CD4-positive, alpha-beta T cell (primary cell): ENCODE results near the gene FCGR2B. TPM values are rescaled to one million over a fixed set of nuclear protein-coding genes. Genes with fewer than 3 reads are reported as not detected.
"Not testable (repeated sequence)": the region's sequence is repeated elsewhere in the genome, so short reads cannot be mapped to it uniquely, and the experiment has no call there.

ENCODE experiments used
- ATAC-seq: fragments of 200-7000 bp; cut with Tn5 transposase; one replicate; pipeline ENCODE4 v1.10.0; 2022; ENCODE audit warnings: mild to moderate bottlenecking; ENCODE audit not compliant: poor library complexity
- CTCF ChIA-PET: fragments of 350-600 bp; sonication (Branson Sonifier 250); formaldehyde crosslinking; loops from one replicate; lab custom pipeline; 2021; ENCODE audit warnings: antibody characterized with exemption, inconsistent platforms; lab: Charles Lee
- POLR2A ChIA-PET: fragments of 350-600 bp; sonication (Branson Sonifier 250); formaldehyde crosslinking; loops from one replicate; lab custom pipeline; 2021; ENCODE audit warnings: antibody characterized with exemption, inconsistent platforms; lab: Charles Lee
- DNase-seq, 14 experiments: peaks; one replicate each; pipeline ENCODE4 v3.0.0-alpha.2; 2013 to 2020; ENCODE audit warnings: mixed read lengths in 2 of 14
- H3K27ac ChIP-seq, 2 donors: one replicate each; pipeline versions ENCODE4 v1.5.1 to v1.7.0; 2013; ENCODE audit warnings: low read length in 2 of 2, low read depth in 1 of 2, mild to moderate bottlenecking in 1 of 2
- H3K27me3 ChIP-seq, 2 experiments: 1 replicate in 1 of 2; 2 replicates in 1 of 2; pipeline versions ENCODE4 v1.6.1 to v1.7.0; 2013; ENCODE audit warnings: low read length in 2 of 2, control low read depth in 1 of 2, mild to moderate bottlenecking in 1 of 2, moderate library complexity in 1 of 2; ENCODE audit not compliant: insufficient read depth in 2 of 2, control insufficient read depth in 1 of 2
- H3K36me3 ChIP-seq: one replicate; pipeline ENCODE4 v1.6.1; 2013; ENCODE audit warnings: low read length, control low read depth; ENCODE audit not compliant: insufficient read depth
- H3K4me1 ChIP-seq: one replicate; pipeline ENCODE4 v1.6.1; 2013; ENCODE audit warnings: low read length, control low read depth; ENCODE audit not compliant: insufficient read depth
- H3K4me3 ChIP-seq: one replicate; pipeline ENCODE4 v1.5.1; 2013; ENCODE audit warnings: mild to moderate bottlenecking, low read length, moderate library complexity
- H3K9me3 ChIP-seq, 2 experiments: 1 replicate in 1 of 2; 2 replicates in 1 of 2; pipeline versions ENCODE4 v1.6.1 to v1.7.0; 2013; ENCODE audit warnings: low read length in 2 of 2, mild to moderate bottlenecking in 2 of 2, control low read depth in 1 of 2, moderate library complexity in 1 of 2; ENCODE audit not compliant: control insufficient read depth in 1 of 2, insufficient read depth in 1 of 2
- H3K27ac Mint-ChIP-seq: one replicate; pipeline ENCODE4 v1.8.0; 2020; ENCODE audit warnings: mixed read lengths
- H3K27me3 Mint-ChIP-seq: one replicate; pipeline ENCODE4 v1.8.0; 2021; ENCODE audit warnings: mixed read lengths
- H3K36me3 Mint-ChIP-seq: one replicate; pipeline ENCODE4 v1.8.0; 2021; ENCODE audit warnings: low read depth, mixed read lengths
- H3K4me1 Mint-ChIP-seq: one replicate; pipeline ENCODE4 v1.8.0; 2021; ENCODE audit warnings: low read depth, mixed read lengths
- H3K4me3 Mint-ChIP-seq: one replicate; pipeline ENCODE4 v1.8.0; 2020; ENCODE audit warnings: mild to moderate bottlenecking, mixed read lengths
- H3K9me3 Mint-ChIP-seq: one replicate; pipeline ENCODE4 v1.8.0; 2020; ENCODE audit warnings: mixed read lengths
- intact Hi-C, 2 experiments: fragments of 100-400 bp; cut with DNase I in 1 of 2; cut with micrococcal nuclease in 1 of 2; formaldehyde crosslinking; loops; one replicate each; pipeline versions ENCODE4 v1.15.1 to v1.9.0; 2023 to 2025; cut with DNase I, micrococcal nuclease
- total RNA-seq, 174 experiments: library from RNA in 2 of 174; stranded (reverse) in 2 of 174; gene quantifications; one replicate each; pipeline ENCODE4 v1.2.3 and lab custom pipeline; 2021 to 2026
- TF ChIP-seq, protein P1 (sequence below): fragments of 200-600 bp; IDR thresholded peaks from one replicate; pipeline ENCODE4 v1.8.0; 2022; ENCODE audit warnings: antibody characterized with exemption, mild to moderate bottlenecking

The FCGR2B gene
- total RNA-seq, 2 experiments from 2014 or later, result 0.36 TPM; not detected in 1

DNA sequence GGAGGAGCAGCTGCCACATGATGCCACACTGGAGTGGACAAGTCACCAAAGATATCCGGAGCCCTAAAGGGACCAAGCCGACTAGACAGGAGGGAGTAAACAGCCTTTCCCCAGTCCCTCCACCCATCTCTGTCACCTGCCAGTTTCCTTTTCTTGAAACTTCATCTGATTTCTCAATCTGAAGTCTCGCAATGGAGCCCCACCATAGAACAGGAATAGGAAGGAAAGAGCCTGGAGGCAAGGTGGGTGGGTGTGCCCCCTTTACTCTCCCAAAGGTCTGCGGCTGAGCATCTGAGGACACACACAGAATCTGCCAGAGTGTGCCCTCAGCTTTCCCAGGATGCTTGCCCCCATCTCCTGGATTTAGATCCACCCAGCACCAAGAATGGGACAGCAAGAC, 31.9 kb upstream of the FCGR2B start, which contains the start of gene FCGR3B:
Gene FCGR3B, minus strand, starts transcription at position 101 of the 400 bp plus-strand sequence. Its CDS starts 82 bp downstream, at position 19.
- no peak within 1 kb of the TSS for H3K27ac ChIP-seq
- Mint-ChIP-seq H3K36me3 (no peaks in the 10 kb centered on the region), H3K4me3 (no peak within 1 kb of the TSS), H3K27ac (no peak within 1 kb of the TSS), H3K27me3 (no peaks in the 10 kb centered on the region), H3K4me1 (peaks cover 6% of the 10 kb centered on the region), H3K9me3 (no peaks in the 10 kb centered on the region)
- no peak within 1 kb of the TSS for H3K4me3 ChIP-seq
- H3K9me3 ChIP-seq, result no peaks in the 10 kb centered on the region
- H3K4me1 ChIP-seq, result peaks cover 6% of the 10 kb centered on the region
- no peaks in the 10 kb centered on the region for H3K36me3 ChIP-seq
- H3K27me3 ChIP-seq, result no peaks in the 10 kb centered on the region
- no peak for ATAC-seq
- intact Hi-C loops, result no loop called here
- DNase-seq, result no peak
- ChIA-PET CTCF (no interaction called here), POLR2A (no interaction called here)
- TF ChIP-seq, protein P1, sequence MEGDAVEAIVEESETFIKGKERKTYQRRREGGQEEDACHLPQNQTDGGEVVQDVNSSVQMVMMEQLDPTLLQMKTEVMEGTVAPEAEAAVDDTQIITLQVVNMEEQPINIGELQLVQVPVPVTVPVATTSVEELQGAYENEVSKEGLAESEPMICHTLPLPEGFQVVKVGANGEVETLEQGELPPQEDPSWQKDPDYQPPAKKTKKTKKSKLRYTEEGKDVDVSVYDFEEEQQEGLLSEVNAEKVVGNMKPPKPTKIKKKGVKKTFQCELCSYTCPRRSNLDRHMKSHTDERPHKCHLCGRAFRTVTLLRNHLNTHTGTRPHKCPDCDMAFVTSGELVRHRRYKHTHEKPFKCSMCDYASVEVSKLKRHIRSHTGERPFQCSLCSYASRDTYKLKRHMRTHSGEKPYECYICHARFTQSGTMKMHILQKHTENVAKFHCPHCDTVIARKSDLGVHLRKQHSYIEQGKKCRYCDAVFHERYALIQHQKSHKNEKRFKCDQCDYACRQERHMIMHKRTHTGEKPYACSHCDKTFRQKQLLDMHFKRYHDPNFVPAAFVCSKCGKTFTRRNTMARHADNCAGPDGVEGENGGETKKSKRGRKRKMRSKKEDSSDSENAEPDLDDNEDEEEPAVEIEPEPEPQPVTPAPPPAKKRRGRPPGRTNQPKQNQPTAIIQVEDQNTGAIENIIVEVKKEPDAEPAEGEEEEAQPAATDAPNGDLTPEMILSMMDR, result no peak

- H3K27ac Mint-ChIP-seq, H3K27ac ChIP-seq, POLR2A ChIA-PET, H3K9me3 ChIP-seq, H3K27me3 ChIP-seq, H3K27me3 Mint-ChIP-seq, DNase-seq, H3K36me3 Mint-ChIP-seq, H3K4me3 Mint-ChIP-seq, H3K4me3 ChIP-seq, H3K4me1 Mint-ChIP-seq, intact Hi-C loops, ATAC-seq, H3K4me1 ChIP-seq, H3K36me3 ChIP-seq, H3K9me3 Mint-ChIP-seq, CTCF ChIA-PET: not testable (repeated sequence)
Observed at GRCh38 chr1:161634993-161635392, 27.9 kb upstream of the FCGR2B start.

- POLR2A ChIA-PET, H3K9me3 ChIP-seq, CTCF ChIA-PET, DNase-seq, H3K36me3 Mint-ChIP-seq, H3K4me1 ChIP-seq, H3K4me3 ChIP-seq, H3K27me3 Mint-ChIP-seq, ATAC-seq, H3K4me3 Mint-ChIP-seq, H3K36me3 ChIP-seq, intact Hi-C loops, H3K27ac ChIP-seq, H3K27me3 ChIP-seq, H3K27ac Mint-ChIP-seq, H3K4me1 Mint-ChIP-seq, H3K9me3 Mint-ChIP-seq: not testable (repeated sequence)
Observed at GRCh38 chr1:161636189-161636782, 26.7 kb upstream of the FCGR2B start.

DNA sequence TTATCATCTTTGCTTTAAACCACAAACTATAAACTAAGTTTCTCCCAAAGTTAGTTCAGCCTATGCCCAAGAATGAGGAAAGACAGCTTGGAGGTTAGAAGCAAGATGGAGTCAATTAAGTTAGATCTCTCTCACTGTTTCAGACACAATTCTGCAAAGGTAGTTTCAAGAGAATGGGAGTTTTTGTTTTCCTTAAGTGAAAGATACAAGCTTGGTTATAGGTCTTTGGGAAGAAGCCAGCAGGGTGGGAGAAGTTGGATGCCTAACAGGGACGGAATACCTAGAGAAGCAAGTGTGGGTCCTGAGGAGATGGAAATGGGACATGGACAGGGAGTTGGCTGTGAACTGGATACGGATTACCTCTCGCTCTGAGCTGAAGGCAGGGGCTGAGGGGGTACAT, 26.0 kb upstream of the FCGR2B start:
- H3K27ac ChIP-seq, H3K4me3 Mint-ChIP-seq, intact Hi-C loops, H3K27me3 ChIP-seq, POLR2A ChIA-PET, H3K4me3 ChIP-seq, ATAC-seq, DNase-seq, H3K9me3 Mint-ChIP-seq, H3K36me3 ChIP-seq, H3K36me3 Mint-ChIP-seq, H3K4me1 ChIP-seq, H3K27me3 Mint-ChIP-seq, H3K27ac Mint-ChIP-seq, H3K9me3 ChIP-seq, H3K4me1 Mint-ChIP-seq: not testable (repeated sequence)
- CTCF ChIA-PET, result interaction anchor here (1.1 kb wide), 1 partner anchor 11 kb away, joined by 3 read pairs; no protein-coding TSS in a partner anchor

DNA sequence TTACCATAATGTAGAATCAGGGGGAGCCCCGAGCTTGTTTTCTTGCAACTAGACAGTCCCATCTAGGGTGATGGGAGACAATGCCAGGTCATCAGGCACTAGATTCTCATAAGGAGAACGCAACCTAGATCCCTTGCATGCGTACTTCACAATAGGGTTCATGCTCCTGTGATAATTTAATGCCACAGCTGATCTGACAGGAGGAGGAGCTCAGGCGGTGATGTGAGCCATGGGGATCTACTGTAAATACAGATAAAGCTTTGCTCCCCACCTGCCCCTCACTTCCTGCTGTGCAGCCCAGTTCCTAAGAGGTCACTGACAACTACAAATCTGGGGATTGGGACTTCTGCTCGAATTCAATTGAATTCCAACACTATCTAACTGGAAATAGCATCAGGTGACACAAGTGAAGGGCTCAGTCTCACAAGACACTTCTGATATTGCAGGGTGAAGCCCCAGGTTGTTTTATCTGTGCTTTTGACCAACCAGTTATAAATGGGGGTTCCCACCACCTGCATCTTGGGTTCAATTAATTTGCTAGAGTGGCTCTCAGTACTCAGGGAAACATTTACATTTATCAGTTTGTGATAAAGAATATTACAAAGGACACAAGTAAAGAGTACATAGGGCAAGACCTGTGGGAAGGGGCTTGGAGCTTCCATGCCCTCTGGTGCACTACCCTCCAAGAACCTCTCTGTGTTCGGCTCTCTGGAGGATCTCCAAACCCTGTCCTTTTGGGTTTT, 24.5 kb upstream of the FCGR2B start:
- ATAC-seq, intact Hi-C loops, H3K9me3 Mint-ChIP-seq, H3K9me3 ChIP-seq, H3K27ac ChIP-seq, H3K27me3 Mint-ChIP-seq, H3K36me3 ChIP-seq, H3K36me3 Mint-ChIP-seq, H3K4me1 ChIP-seq, DNase-seq, H3K4me3 Mint-ChIP-seq, POLR2A ChIA-PET, H3K4me3 ChIP-seq, H3K27ac Mint-ChIP-seq, H3K27me3 ChIP-seq: not testable (repeated sequence)
- peaks cover 14% of the 10 kb centered on the region for H3K4me1 Mint-ChIP-seq
- CTCF ChIA-PET, result interaction anchor here (1.1 kb wide), 1 partner anchor 9 kb away, joined by 3 read pairs; no protein-coding TSS in a partner anchor

- DNase-seq, H3K4me1 ChIP-seq, H3K36me3 Mint-ChIP-seq, H3K4me3 Mint-ChIP-seq, H3K27ac Mint-ChIP-seq, POLR2A ChIA-PET, H3K36me3 ChIP-seq, H3K27ac ChIP-seq, intact Hi-C loops, H3K9me3 ChIP-seq, H3K9me3 Mint-ChIP-seq, H3K27me3 ChIP-seq, H3K4me3 ChIP-seq, H3K27me3 Mint-ChIP-seq, ATAC-seq, CTCF ChIA-PET: not testable (repeated sequence)
- H3K4me1 Mint-ChIP-seq, result peaks cover 14% of the 10 kb centered on the region
Observed at GRCh38 chr1:161639203-161639602, 23.7 kb upstream of the FCGR2B start.
